Calu3 (cell line): ENCODE results near the gene SAA1. TPM values are rescaled to one million over a fixed set of nuclear protein-coding genes. Genes with fewer than 3 reads are reported as not detected.
"Not testable (repeated sequence)": the region's sequence is repeated elsewhere in the genome, so short reads cannot be mapped to it uniquely, and the experiment has no call there.

Source experiments
- BruUV-seq: library from RNA; stranded (reverse); fragments of 400-500 nt; replicated peaks from 2 replicates; lab custom pipeline; 2021; lab: Mats Ljungman, UMichigan
- CTCF ChIA-PET: fragments of 300-600 bp; sonication (Branson Sonifier 250); formaldehyde crosslinking; loops from one replicate; lab custom pipeline; 2022; ENCODE audit warnings: antibody characterized with exemption; lab: Charles Lee
- DNase-seq: peaks from one replicate; pipeline ENCODE4 v3.0.0; 2022
- H3K27ac Mint-ChIP-seq: one replicate; pipeline ENCODE4 v1.8.0; 2022; ENCODE audit warnings: mixed read lengths; ENCODE audit not compliant: unreplicated experiment
- H3K27me3 Mint-ChIP-seq: one replicate; pipeline ENCODE4 v1.8.0; 2022; ENCODE audit warnings: mixed read lengths; ENCODE audit not compliant: unreplicated experiment
- H3K36me3 Mint-ChIP-seq: one replicate; pipeline ENCODE4 v1.8.0; 2022; ENCODE audit warnings: mild to moderate bottlenecking, moderate library complexity, mixed read lengths; ENCODE audit not compliant: insufficient read depth, unreplicated experiment
- H3K4me1 Mint-ChIP-seq: one replicate; pipeline ENCODE4 v1.8.0; 2022; ENCODE audit warnings: mild to moderate bottlenecking, low read depth, mixed read lengths; ENCODE audit not compliant: unreplicated experiment
- H3K4me3 Mint-ChIP-seq: one replicate; pipeline ENCODE4 v1.8.0; 2022; ENCODE audit warnings: mild to moderate bottlenecking, low read depth, moderate library complexity, mixed read lengths; ENCODE audit not compliant: unreplicated experiment
- H3K9me3 Mint-ChIP-seq: one replicate; pipeline ENCODE4 v1.8.0; 2022; ENCODE audit warnings: low read depth, mixed read lengths; ENCODE audit not compliant: unreplicated experiment
- CTCF ChIP-seq: fragments of 200-600 bp; IDR thresholded peaks from one replicate; pipeline ENCODE4 v1.8.0; 2022; ENCODE audit warnings: antibody characterized with exemption; ENCODE audit not compliant: unreplicated experiment
- intact Hi-C: fragments of 100-400 bp; cut with micrococcal nuclease; formaldehyde crosslinking; loops from one replicate; pipeline ENCODE4 v1.10.0; 2022; ENCODE audit not compliant: unreplicated experiment
- total RNA-seq: library from RNA; stranded (reverse); gene quantifications from 2 replicates; pipeline ENCODE4 v1.2.3, GENCODE V29; 2022

Gene SAA1
- total RNA-seq, 1 experiment from 2014 or later, result 54.1 TPM

- Mint-ChIP-seq H3K4me3 (no peak overlapping the region), H3K27me3 (no peaks in the 10 kb centered on the region), H3K36me3 (peaks cover 9% of the 10 kb centered on the region), H3K9me3 (no peaks in the 10 kb centered on the region), H3K27ac (no peak overlapping the region), H3K4me1 (peaks cover 25% of the 10 kb centered on the region)
- no TSS peak for BruUV-seq
- intact Hi-C loops, result loop anchor here (10.0 kb wide), 1 partner anchor 279 kb away; the partner anchor contains the start of gene TSG101
- no peak for TF ChIP-seq CTCF
- CTCF ChIA-PET, result no interaction called here
- DNase-seq, result no peak
Observed at GRCh38 chr11:18245396-18245795, 20.7 kb upstream of the SAA1 start.

GRCh38 chr11:18246379-18247190, 19.5 kb upstream of the SAA1 start:
- peaks cover 25% of the 10 kb centered on the region for H3K4me1 Mint-ChIP-seq
- BruUV-seq, CTCF ChIA-PET, H3K9me3 Mint-ChIP-seq, H3K36me3 Mint-ChIP-seq, H3K27me3 Mint-ChIP-seq: not testable (repeated sequence)
- peak overlapping the region; percentile 29 for H3K4me3 Mint-ChIP-seq
- H3K27ac Mint-ChIP-seq, result peak overlapping the region; percentile 77
- peak; percentile 5 for DNase-seq
- intact Hi-C loops, result loop anchor here (10.0 kb wide), 1 partner anchor 278 kb away; the partner anchor contains the start of gene TSG101

GRCh38 chr11:18247191-18247581, 18.9 kb upstream of the SAA1 start:
- H3K27me3 Mint-ChIP-seq, CTCF ChIA-PET, H3K36me3 Mint-ChIP-seq, DNase-seq, H3K9me3 Mint-ChIP-seq: not testable (repeated sequence)
- intact Hi-C loops, result loop anchor here (10.0 kb wide), 1 partner anchor 278 kb away; the partner anchor contains the start of gene TSG101
- peak overlapping the region; percentile 77 for H3K27ac Mint-ChIP-seq
- BruUV-seq, result TSS peak; percentile 95
- peaks cover 25% of the 10 kb centered on the region for H3K4me1 Mint-ChIP-seq
- H3K4me3 Mint-ChIP-seq, result peak overlapping the region; percentile 29

- Mint-ChIP-seq H3K4me3 (peak within 1 kb of the TSS; percentile 28), H3K9me3 (no peaks in the 10 kb centered on the region), H3K4me1 (peaks cover 25% of the 10 kb centered on the region), H3K36me3 (peaks cover 8% of the 10 kb centered on the region), H3K27me3 (no peaks in the 10 kb centered on the region), H3K27ac (peak within 1 kb of the TSS; percentile 12)
- peak; percentile 55 for DNase-seq
- intact Hi-C loops, result loop anchor here (10.0 kb wide), 1 partner anchor 276 kb away; the partner anchor contains the start of gene TSG101
- BruUV-seq, result no TSS peak
- CTCF ChIA-PET, result no interaction called here
- TF ChIP-seq CTCF, result no peak
Observed at GRCh38 chr11:18248561-18248960, 17.5 kb upstream of the SAA1 start, which contains the start of gene SAA2. TSS of gene SAA2 (minus strand) at chr11:18248668. CDS start at chr11:18248011, 657 bp downstream.

DNA sequence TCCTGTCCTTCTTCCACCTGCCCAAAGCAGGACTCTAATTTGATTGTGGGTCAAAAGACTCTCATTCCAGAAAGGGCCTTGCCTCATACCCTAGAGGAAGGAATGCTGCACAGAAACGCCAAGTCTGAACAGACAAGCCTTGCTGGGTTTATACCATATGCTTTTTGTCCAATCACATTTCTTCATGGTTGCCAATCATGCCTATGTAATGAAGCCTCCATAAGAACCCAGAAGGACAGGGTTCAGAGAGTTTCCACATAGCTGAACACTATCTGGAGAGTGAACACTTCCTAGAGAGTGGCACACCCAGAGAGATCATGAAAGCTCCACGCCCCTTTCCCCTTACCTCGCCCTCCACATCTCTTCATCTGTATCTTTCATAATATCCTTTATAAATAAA, 12.8 kb upstream of the SAA1 start:
- DNase-seq, result no peak
- intact Hi-C loops, result no loop called here
- Mint-ChIP-seq H3K36me3 (no peaks in the 10 kb centered on the region), H3K9me3 (no peaks in the 10 kb centered on the region), H3K4me3 (no peak overlapping the region), H3K27me3 (no peaks in the 10 kb centered on the region), H3K27ac (no peak overlapping the region), H3K4me1 (peaks cover 10% of the 10 kb centered on the region)
- BruUV-seq, result no TSS peak
- CTCF ChIA-PET, result interaction anchor here (1.7 kb wide), 1 partner anchor 9 kb away, joined by 5 read pairs; no protein-coding TSS in a partner anchor
- TF ChIP-seq CTCF, result no peak
